BJ (cell line): ENCODE measurements around the gene ENKD1. TPM values are rescaled to one million over a fixed set of nuclear protein-coding genes. Genes with fewer than 3 reads are reported as not detected.

ENCODE experiments used
- CTCF ChIA-PET: fragments of 350-600 bp; formaldehyde crosslinking; extraction: SDS; loops from one replicate; lab custom pipeline; 2021; ENCODE audit warnings: antibody characterized with exemption, inconsistent platforms; lab: Yijun Ruan, JAX
- POLR2A ChIA-PET: fragments of 300-600 bp; sonication (Branson Sonifier 250); formaldehyde crosslinking; extraction: SDS; loops from one replicate; lab custom pipeline; 2021; ENCODE audit warnings: antibody characterized with exemption; lab: Charles Lee
- DNase-seq: peaks from one replicate; pipeline ENCODE4 v3.0.0-alpha.2; 2011; ENCODE audit warnings: low read depth
- H3K27me3 ChIP-seq: 2 replicates; pipeline ENCODE4 v1.6.0; 2011; ENCODE audit warnings: low read length; ENCODE audit not compliant: control insufficient read depth, insufficient read depth
- H3K36me3 ChIP-seq: 2 replicates; pipeline ENCODE4 v1.5.1; 2011; ENCODE audit warnings: low read length; ENCODE audit not compliant: control insufficient read depth, insufficient read depth
- H3K4me3 ChIP-seq: 2 replicates; pipeline ENCODE4 v1.5.1; 2011; ENCODE audit warnings: low read depth, mild to moderate bottlenecking, control low read depth, low read length
- polyA plus RNA-seq: library from polyadenylated mRNA; depleted of rRNA; stranded (reverse); fragments of >200 nt; gene quantifications from 2 replicates; pipeline ENCODE4 v1.2.3, GENCODE V29; 2011
- TF ChIP-seq, protein P1 (sequence below): IDR thresholded peaks from 2 replicates; pipeline ENCODE4 v1.5.1; 2011; ENCODE audit warnings: low read depth, mild to moderate bottlenecking, control low read depth, inconsistent platforms, low read length, moderate library complexity; ENCODE audit not compliant: insufficient read depth

Gene ENKD1
- polyA plus RNA-seq, 1 experiment = 10.9 TPM

- no peaks in the 10 kb centered on the region for H3K27me3 ChIP-seq
- H3K36me3 ChIP-seq = 0 out of 2 replicates have a peak, but pooled peaks cover 3% of the 10 kb centered on the region
- no peak overlapping the region for H3K4me3 ChIP-seq
- TF ChIP-seq, protein P1, sequence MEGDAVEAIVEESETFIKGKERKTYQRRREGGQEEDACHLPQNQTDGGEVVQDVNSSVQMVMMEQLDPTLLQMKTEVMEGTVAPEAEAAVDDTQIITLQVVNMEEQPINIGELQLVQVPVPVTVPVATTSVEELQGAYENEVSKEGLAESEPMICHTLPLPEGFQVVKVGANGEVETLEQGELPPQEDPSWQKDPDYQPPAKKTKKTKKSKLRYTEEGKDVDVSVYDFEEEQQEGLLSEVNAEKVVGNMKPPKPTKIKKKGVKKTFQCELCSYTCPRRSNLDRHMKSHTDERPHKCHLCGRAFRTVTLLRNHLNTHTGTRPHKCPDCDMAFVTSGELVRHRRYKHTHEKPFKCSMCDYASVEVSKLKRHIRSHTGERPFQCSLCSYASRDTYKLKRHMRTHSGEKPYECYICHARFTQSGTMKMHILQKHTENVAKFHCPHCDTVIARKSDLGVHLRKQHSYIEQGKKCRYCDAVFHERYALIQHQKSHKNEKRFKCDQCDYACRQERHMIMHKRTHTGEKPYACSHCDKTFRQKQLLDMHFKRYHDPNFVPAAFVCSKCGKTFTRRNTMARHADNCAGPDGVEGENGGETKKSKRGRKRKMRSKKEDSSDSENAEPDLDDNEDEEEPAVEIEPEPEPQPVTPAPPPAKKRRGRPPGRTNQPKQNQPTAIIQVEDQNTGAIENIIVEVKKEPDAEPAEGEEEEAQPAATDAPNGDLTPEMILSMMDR = no peak
- CTCF ChIA-PET = interaction anchor here (0.6 to 12.1 kb wide), 44 partner anchors 9 to 389 kb away, joined by 3 to 208 read pairs (median 5); partner anchors contain the start of genes CARMIL2, CTCF, GFOD2 and NRN1L
- DNase-seq = no peak
- POLR2A ChIA-PET = no interaction called here
Measured at GRCh38 chr16:67672306-67672705, 5.8 kb upstream of the ENKD1 start.

DNA sequence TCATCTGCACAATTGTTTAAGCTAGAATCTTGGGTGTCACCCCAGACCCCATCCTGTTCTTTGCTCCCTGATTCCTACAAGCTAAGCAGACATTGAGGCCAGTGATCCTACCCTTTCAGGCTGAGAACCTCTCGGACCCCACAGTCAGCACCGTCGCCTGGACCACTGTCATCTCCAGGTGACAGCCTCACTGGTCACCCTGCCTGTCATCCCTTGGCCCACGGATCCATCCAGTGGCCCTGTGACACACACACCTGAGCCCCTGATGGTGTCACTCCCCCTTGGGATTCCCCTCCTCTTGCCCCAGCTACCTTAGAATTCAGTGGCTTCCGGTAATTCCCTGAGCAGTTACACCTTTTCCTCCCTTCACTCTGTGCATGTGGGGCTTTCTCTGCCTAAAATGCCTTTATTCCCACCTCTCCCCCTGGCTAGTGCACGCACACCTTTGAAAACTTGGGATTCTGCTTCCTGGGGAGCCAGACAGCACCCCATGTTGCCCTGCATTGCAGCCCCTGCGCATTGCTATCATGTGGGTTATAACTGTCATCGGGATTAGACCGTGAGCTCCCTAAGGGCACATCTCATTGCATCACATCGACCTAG is 3.0 kb upstream of the ENKD1 start:
- H3K27me3 ChIP-seq = no peaks in the 10 kb centered on the region
- ChIA-PET POLR2A (no interaction called here), CTCF (interaction anchor here (0.9 to 12.1 kb wide), 14 partner anchors 14 to 259 kb away, joined by 3 to 208 read pairs (median 4); partner anchors contain the start of gene GFOD2)
- no peak overlapping the region for H3K4me3 ChIP-seq
- TF ChIP-seq, protein P1 = no peak
- no peak for DNase-seq
- no peaks in the 10 kb centered on the region for H3K36me3 ChIP-seq

DNA sequence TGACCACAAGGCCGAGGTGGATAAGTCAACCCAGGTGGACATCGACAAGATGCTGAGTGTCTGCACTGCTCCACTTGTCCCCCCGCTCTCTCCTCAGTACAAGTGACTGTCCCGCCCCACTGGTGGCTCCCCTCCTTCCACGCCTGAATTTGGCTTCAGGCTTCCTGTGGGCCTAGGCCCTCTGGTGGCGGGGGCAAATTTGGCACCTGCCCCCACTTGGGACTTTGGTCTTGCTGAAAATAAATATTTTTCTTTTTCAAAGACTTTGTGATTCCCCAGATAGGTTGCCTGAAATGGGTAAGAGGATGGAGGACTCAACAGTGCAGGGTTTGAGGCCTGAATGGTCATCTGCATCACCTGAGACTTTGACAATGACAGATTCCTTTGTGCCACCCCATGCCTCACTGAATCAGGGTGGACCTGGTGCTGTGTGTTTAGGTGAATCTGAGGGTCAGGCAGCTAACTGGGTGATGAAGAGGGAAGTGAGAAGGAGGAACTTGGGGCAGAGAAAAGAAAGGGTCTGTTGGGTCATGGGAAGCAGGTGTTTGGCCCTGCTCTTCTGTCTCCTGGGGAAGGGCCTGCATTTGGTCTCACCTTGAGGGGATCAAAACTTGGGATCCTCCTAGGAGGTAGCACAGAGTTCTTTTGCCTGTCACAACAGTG is 2.1 kb upstream of the ENKD1 start:
- DNase-seq = no peak

DNA sequence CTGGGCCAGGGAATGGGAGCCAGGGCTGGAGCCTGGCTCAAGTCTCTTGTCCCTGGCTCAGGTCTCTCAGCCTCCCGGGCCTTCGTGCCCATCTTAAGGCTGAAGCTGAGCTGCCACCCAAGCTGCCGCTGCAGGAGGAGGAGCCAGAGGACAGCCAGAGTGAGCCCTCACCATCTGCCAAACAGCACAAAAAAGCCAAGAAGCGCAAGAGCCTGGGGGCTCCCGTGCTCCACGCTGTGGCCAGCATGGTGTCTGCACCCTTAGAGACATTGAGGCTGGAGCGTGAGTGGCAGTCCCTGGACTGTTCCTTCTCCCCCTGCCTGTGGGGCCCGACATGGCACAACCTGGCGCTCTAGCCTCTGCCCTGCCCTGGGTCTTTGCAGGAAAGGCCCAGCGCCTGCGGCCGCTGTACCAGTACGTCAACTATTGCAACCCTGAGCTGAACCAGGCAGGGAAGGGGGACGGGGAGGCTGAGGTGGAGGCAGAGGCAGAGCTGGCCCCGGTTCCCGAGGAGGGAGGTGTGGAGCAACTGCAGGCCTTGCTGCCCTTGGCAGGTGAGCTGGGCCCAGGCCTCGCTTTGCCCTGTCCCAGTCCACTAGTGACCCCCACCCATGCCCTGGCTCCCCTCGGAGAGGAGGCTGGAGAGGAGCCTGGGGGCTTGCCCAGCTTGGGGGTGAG is 1.4 kb upstream of the ENKD1 start:
- H3K36me3 ChIP-seq = peaks cover 6% of the 10 kb centered on the region
- no peaks in the 10 kb centered on the region for H3K27me3 ChIP-seq
- ChIA-PET CTCF (interaction anchor here (0.7 to 12.1 kb wide), 42 partner anchors 9 to 261 kb away, joined by 3 to 208 read pairs (median 5); partner anchors contain the start of genes ATP6V0D1, CARMIL2, CTCF and NRN1L), POLR2A (interaction anchor here (1.3 kb wide), 1 partner anchor 147 kb away, joined by 6 read pairs; no protein-coding TSS in a partner anchor)
- DNase-seq = peak; percentile 59
- TF ChIP-seq, protein P1 = peak; percentile 96
- H3K4me3 ChIP-seq = no peak overlapping the region

More for the DNA sequence above, 2.1 kb upstream of the ENKD1 start:
- no peaks in the 10 kb centered on the region; the same call in none of the 2 replicates for H3K36me3 ChIP-seq
- H3K4me3 ChIP-seq = no peak overlapping the region
- ChIA-PET POLR2A (no interaction called here), CTCF (interaction anchor here (0.7 to 12.1 kb wide), 29 partner anchors 8 to 260 kb away, joined by 3 to 208 read pairs (median 6); partner anchors contain the start of genes ATP6V0D1, CTCF, GFOD2 and RANBP10)
- TF ChIP-seq, protein P1 = peak; percentile 34
- H3K27me3 ChIP-seq = no peaks in the 10 kb centered on the region
